ENCODE data around the gene ELL.

Gene ELL

DNA sequence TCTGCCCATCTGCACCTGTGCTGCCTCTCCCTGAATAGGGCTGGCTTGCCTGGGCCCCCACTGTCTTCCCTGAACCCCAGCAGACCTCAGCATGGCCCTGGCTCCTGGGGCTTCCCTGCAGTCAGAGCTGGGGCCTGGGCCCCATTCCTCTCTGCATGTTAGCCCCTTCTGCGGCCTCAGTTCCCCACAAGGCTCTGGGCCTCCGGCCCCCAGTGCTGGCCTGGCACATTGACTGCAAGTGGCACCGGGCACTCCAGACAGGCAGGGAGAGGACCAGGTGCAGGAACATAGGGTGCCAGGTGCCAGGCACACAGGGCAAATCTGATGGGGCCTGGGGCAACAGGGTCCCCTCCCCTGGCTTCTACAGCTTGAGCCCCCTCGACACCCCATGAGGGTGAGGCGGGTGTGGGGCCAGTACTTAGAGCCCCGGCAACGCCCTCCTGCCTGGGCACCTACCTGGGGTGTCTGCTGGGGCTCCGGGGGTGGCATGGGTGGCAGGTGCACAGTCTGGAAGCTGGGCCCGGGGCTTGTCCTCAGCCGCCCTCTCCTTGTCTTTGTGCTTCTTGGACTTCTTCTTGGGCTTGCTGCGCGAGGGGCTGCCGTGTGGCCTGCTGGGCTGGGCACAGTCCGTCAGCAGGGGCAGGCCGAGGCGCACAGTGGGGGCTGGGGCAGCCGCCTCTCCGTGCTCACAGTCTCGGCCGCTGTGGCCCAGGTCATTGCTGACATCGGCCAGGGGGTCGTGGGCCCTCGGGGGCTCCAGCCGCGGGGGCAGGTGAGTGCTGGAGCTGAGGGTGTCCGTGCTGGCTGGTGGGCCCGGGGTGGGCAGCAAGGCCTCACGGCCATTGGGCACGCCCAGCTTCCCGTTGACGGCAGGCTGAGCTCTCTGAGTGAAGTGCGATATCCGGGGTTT is 71.6 kb downstream of the ELL start:
- no peak for DNase-seq (ENCODE audit: extremely low spot score)
- POLR2A ChIA-PET: no interaction called here
- TF ChIP-seq, protein P1, sequence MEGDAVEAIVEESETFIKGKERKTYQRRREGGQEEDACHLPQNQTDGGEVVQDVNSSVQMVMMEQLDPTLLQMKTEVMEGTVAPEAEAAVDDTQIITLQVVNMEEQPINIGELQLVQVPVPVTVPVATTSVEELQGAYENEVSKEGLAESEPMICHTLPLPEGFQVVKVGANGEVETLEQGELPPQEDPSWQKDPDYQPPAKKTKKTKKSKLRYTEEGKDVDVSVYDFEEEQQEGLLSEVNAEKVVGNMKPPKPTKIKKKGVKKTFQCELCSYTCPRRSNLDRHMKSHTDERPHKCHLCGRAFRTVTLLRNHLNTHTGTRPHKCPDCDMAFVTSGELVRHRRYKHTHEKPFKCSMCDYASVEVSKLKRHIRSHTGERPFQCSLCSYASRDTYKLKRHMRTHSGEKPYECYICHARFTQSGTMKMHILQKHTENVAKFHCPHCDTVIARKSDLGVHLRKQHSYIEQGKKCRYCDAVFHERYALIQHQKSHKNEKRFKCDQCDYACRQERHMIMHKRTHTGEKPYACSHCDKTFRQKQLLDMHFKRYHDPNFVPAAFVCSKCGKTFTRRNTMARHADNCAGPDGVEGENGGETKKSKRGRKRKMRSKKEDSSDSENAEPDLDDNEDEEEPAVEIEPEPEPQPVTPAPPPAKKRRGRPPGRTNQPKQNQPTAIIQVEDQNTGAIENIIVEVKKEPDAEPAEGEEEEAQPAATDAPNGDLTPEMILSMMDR (IDR thresholded peaks at IDR 0.05; ENCODE audit: control extremely low read depth, extremely low read depth, low read depth, missing control alignments): no peak
- CTCF ChIA-PET: interaction anchor here (0.6 to 5.0 kb wide), 32 partner anchors 7 to 538 kb away, joined by 3 to 59 read pairs (median 4); partner anchors contain the start of genes COPE, DDX49, ELL and FKBP8

DNA sequence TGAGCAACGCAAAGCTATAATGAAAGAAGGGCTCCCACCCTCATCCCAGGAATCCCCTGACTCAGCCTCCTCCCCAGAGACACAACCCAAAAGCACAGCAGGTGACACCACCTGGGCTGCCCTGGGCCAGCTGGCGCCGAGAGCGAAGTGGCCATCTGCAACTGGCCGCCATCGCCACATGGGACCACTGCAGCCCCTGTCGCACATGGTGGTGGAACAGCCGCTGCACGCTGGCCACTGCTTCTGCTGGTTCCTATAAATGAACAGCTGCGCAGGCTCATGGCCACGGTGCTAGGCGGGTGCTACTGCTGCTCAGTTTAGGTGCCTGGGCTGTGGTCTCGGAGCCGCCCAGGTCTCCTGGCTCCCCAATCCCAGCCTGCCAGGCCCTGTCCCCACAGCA is 72.3 kb downstream of the ELL start:
- ChIA-PET CTCF (interaction anchor here (1.3 to 5.0 kb wide), 10 partner anchors 10 to 450 kb away, joined by 3 to 59 read pairs (median 5); partner anchors contain the start of gene KXD1), POLR2A (no interaction called here)
- TF ChIP-seq, protein P1 (IDR thresholded peaks at IDR 0.05; ENCODE audit: control extremely low read depth, extremely low read depth, low read depth, missing control alignments): no peak
- no peak for DNase-seq (ENCODE audit: extremely low spot score)

DNA sequence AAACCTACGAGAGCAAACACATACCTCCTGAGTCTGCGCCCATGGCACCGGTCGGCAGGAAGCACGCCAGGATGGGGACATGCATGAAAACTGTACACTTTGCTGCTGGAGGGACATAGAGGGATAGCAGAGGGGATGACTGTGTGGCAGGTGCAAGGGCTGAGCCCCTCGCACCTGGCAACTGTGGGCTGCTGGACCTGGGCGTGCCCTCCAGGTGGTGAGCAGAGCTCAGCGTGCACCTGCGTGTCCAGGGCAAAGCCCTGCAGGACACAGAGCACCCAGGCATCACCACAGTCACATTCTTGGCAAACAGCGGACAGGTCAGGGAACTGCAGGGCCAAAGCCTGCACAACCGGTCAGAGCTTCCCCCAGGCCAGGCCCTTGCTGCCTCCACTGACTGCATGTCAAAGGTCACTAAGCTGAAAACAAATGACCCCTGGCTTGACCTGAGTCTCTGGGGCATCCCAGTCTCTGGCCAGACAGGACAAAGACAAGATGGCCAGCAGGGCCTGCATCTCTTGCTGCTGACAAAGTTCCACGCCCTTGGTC is 75.0 kb downstream of the ELL start:
- DNase-seq (ENCODE audit: extremely low spot score): no peak
- TF ChIP-seq, protein P1 (IDR thresholded peaks at IDR 0.05; ENCODE audit: control extremely low read depth, extremely low read depth, low read depth, missing control alignments): no peak
- POLR2A ChIA-PET: interaction anchor here (0.6 kb wide), 1 partner anchor 230 kb away, joined by 11 read pairs; no protein-coding TSS in a partner anchor
- CTCF ChIA-PET: interaction anchor here (1.3 to 3.0 kb wide), 2 partner anchors 15 to 400 kb away, joined by 4 to 10 read pairs; no protein-coding TSS in a partner anchor

DNA sequence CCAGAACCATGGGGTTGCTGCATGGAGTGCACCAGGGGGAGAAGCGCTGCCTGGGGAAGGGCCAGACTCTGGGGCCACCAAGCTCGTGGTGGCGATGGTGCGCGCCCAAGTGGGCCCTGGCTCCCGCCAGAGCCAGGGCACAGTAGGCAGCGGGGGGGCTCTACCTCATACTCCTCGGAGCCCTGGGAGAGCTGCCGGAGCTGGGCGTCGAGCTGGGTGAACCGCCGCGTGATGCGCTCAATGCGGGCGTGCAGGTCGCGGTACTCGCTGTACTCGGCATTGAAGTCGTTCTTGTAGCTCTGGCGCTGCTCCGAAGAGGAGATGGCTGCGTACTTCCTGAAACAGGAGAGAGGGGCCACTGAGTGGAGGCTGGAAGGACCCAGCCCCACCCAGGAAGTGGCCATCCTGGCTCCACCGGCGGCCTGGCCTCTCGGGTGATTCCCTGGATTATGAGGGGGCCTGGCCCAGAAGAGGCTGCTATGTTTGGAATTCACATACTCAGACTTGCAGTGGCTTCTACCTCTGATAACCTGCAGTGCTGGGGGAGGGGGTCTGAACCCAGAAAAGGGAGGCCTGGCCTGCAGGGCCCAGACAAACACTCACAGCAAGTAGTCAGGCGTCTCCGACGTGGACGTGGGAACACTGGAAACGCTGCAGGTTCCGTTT is 75.6 kb downstream of the ELL start:
- TF ChIP-seq, protein P1 (IDR thresholded peaks at IDR 0.05; ENCODE audit: control extremely low read depth, extremely low read depth, low read depth, missing control alignments): no peak
- CTCF ChIA-PET: interaction anchor here (3.0 kb wide), 1 partner anchor 16 kb away, joined by 10 read pairs; no protein-coding TSS in a partner anchor
- POLR2A ChIA-PET: no interaction called here
- DNase-seq (ENCODE audit: extremely low spot score): no peak

DNA sequence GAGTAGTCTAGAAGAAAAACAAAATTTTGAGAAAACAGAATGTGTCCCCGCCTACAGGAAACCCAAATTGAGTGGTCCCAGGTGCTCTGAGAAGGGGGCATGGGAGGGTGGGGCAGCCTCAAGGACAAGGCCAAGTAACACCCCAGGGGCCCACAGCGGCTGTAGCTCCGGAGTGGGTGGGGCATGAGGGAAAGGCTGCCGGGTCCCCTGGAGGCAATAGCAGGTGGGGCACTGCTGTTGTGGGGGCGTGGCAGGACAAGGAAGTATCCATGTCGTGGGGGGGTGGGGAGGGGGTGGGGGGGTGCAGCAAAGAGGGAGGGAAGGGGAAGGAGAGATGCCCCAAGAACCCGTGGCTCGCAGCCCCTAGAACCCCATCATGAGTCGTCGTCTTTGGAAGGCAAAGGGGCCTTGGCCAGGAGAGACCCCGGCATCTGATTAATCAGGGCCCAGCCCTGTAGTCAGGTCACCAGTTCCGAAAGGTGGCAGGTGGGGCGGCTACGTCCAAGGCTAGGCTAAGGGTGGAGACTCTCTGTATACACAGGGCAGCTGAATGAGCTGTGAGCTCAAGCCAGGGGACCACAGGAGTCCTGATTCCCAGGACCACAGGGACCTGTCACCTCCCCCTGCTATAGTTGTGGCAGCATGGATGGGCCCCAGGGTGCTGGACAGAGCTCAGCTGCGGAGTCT is 76.5 kb downstream of the ELL start:
- DNase-seq (ENCODE audit: extremely low spot score): no peak
- CTCF ChIA-PET: interaction anchor here (3.0 kb wide), 1 partner anchor 17 kb away, joined by 10 read pairs; no protein-coding TSS in a partner anchor
- TF ChIP-seq, protein P1 (IDR thresholded peaks at IDR 0.05; ENCODE audit: control extremely low read depth, extremely low read depth, low read depth, missing control alignments): no peak
- POLR2A ChIA-PET: no interaction called here

Measured in GM10248 (cell line).